WTC11 (cell line): ENCODE measurements around the gene DOP1A.

ENCODE experiments used
- CTCF ChIP-seq: fragments of 200-600 bp; IDR thresholded peaks from 2 replicates; pipeline ENCODE4 v1.8.0; 2022; ENCODE audit warnings: antibody characterized with exemption
- ETV6 ChIP-seq: sonication (generic); formaldehyde crosslinking; IDR thresholded peaks from 2 replicates; pipeline ENCODE4 v1.8.1; 2022; ENCODE audit warnings: mild to moderate bottlenecking, missing genetic modification reagents
- SP1 ChIP-seq: sonication (generic); formaldehyde crosslinking; conservative IDR thresholded peaks from 2 replicates; pipeline ENCODE4 v1.8.1; 2022; ENCODE audit warnings: missing genetic modification reagents
- TF ChIP-seq, protein P1 (sequence below): sonication (generic); formaldehyde crosslinking; IDR thresholded peaks from 2 replicates; pipeline ENCODE4 v1.8.0; 2022; ENCODE audit warnings: mild to moderate bottlenecking, missing genetic modification reagents

DNA sequence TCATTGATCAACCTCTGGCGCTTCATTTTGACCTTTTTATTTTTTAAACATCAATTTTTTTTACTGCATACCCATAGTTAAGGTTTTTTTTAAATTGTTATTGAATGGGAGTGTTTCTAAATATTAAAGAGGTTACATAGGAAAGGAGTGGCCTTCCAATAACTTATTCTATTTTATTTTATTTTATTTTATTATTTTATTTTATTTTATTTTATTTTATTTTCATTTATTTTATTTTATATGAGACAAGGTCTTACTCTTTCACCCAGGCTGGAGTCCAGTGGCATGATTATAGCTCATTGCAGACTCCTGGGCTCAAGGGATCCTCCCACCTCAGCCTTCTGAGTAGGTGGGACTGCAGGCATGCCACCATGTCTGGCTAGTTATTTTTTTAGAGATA lies 30.2 kb downstream of the DOP1A start:
- TF ChIP-seq CTCF (no peak), ETV6 (CRISPR knock-in tag) (no peak), SP1 (CRISPR knock-in tag) (no peak)
- TF ChIP-seq, protein P1, sequence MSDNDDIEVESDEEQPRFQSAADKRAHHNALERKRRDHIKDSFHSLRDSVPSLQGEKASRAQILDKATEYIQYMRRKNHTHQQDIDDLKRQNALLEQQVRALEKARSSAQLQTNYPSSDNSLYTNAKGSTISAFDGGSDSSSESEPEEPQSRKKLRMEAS (CRISPR knock-in tag), result no peak
